T-helper 1 cell treated with Interleukin-12 subunit alpha and Interleukin-12 subunit beta and Interleukin-4 antibody, amounts not matched to agents 30 ng/mL and 1 ng/mL, for 36 hours (primary cell): Measurements from ENCODE around the gene AKR1C8. TPM values are rescaled to one million over a fixed set of nuclear protein-coding genes. Genes with fewer than 3 reads are reported as not detected.
"Not testable (repeated sequence)": the region's sequence is repeated elsewhere in the genome, so short reads cannot be mapped to it uniquely, and the experiment has no call there.

Experiments used
- intact Hi-C: fragments of 100-400 bp; cut with micrococcal nuclease; formaldehyde crosslinking; loops from one replicate; pipeline ENCODE4 v1.15.1; 2024
- total RNA-seq: library from RNA; stranded (reverse); gene quantifications from 2 replicates; pipeline ENCODE4 v1.2.3, GENCODE V29; 2022

AKR1C8 gene
- total RNA-seq, 1 donor from 2014 or later = 1.4 TPM

GRCh38 chr10:5168897-5169420 is 16.0 kb downstream of the AKR1C8 start:
- intact Hi-C loops = no loop called here

GRCh38 chr10:5165738-5166137 is 19.2 kb downstream of the AKR1C8 start:
- intact Hi-C loops = no loop called here

GRCh38 chr10:5163487-5163886 is 21.5 kb downstream of the AKR1C8 start:
- intact Hi-C loops = no loop called here

- intact Hi-C loops = no loop called here
Measured at GRCh38 chr10:5159126-5159525, 25.8 kb downstream of the AKR1C8 start.

- intact Hi-C loops = no loop called here
Measured at GRCh38 chr10:5157501-5157900, 27.4 kb downstream of the AKR1C8 start.

GRCh38 chr10:5155951-5156350 is 29.0 kb downstream of the AKR1C8 start:
- intact Hi-C loops = no loop called here

GRCh38 chr10:5151076-5151475 is 33.9 kb downstream of the AKR1C8 start:
- intact Hi-C loops = no loop called here

- intact Hi-C loops = no loop called here
Measured at GRCh38 chr10:5148678-5149032, 36.3 kb downstream of the AKR1C8 start.

GRCh38 chr10:5147981-5148677 is 36.8 kb downstream of the AKR1C8 start:
- intact Hi-C loops = no loop called here

GRCh38 chr10:5147255-5147980 is 37.5 kb downstream of the AKR1C8 start:
- intact Hi-C loops = no loop called here

GRCh38 chr10:5146920-5147254 is 38.1 kb downstream of the AKR1C8 start:
- intact Hi-C loops = no loop called here

- intact Hi-C loops = no loop called here
Measured at GRCh38 chr10:5143137-5143536, 41.8 kb downstream of the AKR1C8 start.

- intact Hi-C loops = no loop called here
Measured at GRCh38 chr10:5142199-5142598, 42.8 kb downstream of the AKR1C8 start.

GRCh38 chr10:5137699-5138098 is 47.3 kb downstream of the AKR1C8 start:
- intact Hi-C loops = not testable (repeated sequence)

- intact Hi-C loops = no loop called here
Measured at GRCh38 chr10:5136468-5137087, 48.4 kb downstream of the AKR1C8 start.

- intact Hi-C loops = no loop called here
Measured at GRCh38 chr10:5135581-5135980, 49.4 kb downstream of the AKR1C8 start.

- intact Hi-C loops = no loop called here
Measured at GRCh38 chr10:5125315-5126044, 59.5 kb downstream of the AKR1C8 start.

- intact Hi-C loops = no loop called here
Measured at GRCh38 chr10:5123886-5124285, 61.1 kb downstream of the AKR1C8 start.

- intact Hi-C loops = not testable (repeated sequence)
Measured at GRCh38 chr10:5119997-5120396, 65.0 kb downstream of the AKR1C8 start.

- intact Hi-C loops = no loop called here
Measured at GRCh38 chr10:5117026-5117425, 67.9 kb downstream of the AKR1C8 start.

GRCh38 chr10:5116621-5117020 is 68.3 kb downstream of the AKR1C8 start:
- intact Hi-C loops = no loop called here

- intact Hi-C loops = not testable (repeated sequence)
Measured at GRCh38 chr10:5109861-5110260, 75.1 kb downstream of the AKR1C8 start.
